SK-N-MC (cell line): Measurements from ENCODE around the gene SEMA3D.

Experiments used
- EZH2 ChIP-seq: fragments of 200-600 bp; sonication (generic); IDR thresholded peaks from one replicate; pipeline ENCODE4 v1.6.1; 2017; ENCODE audit warnings: antibody characterized with exemption
- FOXP2 ChIP-seq: optimal IDR thresholded peaks from 2 replicates; pipeline ENCODE3; 2011; ENCODE audit warnings: mild to moderate bottlenecking, moderate library complexity; ENCODE audit not compliant: insufficient read depth; ENCODE audit errors: extremely low read length, control extremely low read depth
- POLR2AphosphoS5 ChIP-seq: IDR thresholded peaks from 2 replicates; pipeline ENCODE4 v1.6.1; 2012; ENCODE audit warnings: mild to moderate bottlenecking, low read depth, low read length, borderline replicate concordance

- TF ChIP-seq EZH2 (no peak), POLR2AphosphoS5 (no peak), FOXP2 (no peak)
Observed at GRCh38 chr7:85204496-85204895, 17.6 kb upstream of the SEMA3D start.
